Peyer's patch (tissue), 4 donors: ENCODE measurements around the gene DMC1.

Experiments used
- POLR2A ChIP-seq, 2 donors: fragments of 450-650 bp; IDR thresholded peaks; one replicate each; pipeline ENCODE4 v1.5.1; 2017; ENCODE audit warnings: antibody characterized with exemption in 2 of 2, mild to moderate bottlenecking in 2 of 2, moderate library complexity in 2 of 2
- TF ChIP-seq, protein P1 (sequence below), 6 experiments: fragments of 450-650 bp in 4 of 6; fragments of 200-600 bp in 2 of 6; sonication (generic) in 1 of 6; IDR thresholded peaks; one replicate each; pipeline ENCODE4 v1.5.1; 2017 to 2019; ENCODE audit warnings: antibody characterized with exemption in 6 of 6, mild to moderate bottlenecking in 3 of 6, moderate library complexity in 1 of 6

- TF ChIP-seq, protein P1, sequence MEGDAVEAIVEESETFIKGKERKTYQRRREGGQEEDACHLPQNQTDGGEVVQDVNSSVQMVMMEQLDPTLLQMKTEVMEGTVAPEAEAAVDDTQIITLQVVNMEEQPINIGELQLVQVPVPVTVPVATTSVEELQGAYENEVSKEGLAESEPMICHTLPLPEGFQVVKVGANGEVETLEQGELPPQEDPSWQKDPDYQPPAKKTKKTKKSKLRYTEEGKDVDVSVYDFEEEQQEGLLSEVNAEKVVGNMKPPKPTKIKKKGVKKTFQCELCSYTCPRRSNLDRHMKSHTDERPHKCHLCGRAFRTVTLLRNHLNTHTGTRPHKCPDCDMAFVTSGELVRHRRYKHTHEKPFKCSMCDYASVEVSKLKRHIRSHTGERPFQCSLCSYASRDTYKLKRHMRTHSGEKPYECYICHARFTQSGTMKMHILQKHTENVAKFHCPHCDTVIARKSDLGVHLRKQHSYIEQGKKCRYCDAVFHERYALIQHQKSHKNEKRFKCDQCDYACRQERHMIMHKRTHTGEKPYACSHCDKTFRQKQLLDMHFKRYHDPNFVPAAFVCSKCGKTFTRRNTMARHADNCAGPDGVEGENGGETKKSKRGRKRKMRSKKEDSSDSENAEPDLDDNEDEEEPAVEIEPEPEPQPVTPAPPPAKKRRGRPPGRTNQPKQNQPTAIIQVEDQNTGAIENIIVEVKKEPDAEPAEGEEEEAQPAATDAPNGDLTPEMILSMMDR (IDR thresholded peaks at IDR 0.05): no peak
- TF ChIP-seq POLR2A (IDR thresholded peaks at IDR 0.05): no peak
Measured at GRCh38 chr22:38565441-38565840, 4.5 kb downstream of the DMC1 start.
